ENCODE measurements around the gene MED14. TPM values are rescaled to one million over a fixed set of nuclear protein-coding genes. Genes with fewer than 3 reads are reported as not detected.
A peak's percentile ranks its signal among the peaks of the same experiment; 100 is the strongest.
"Not testable (repeated sequence)": the region's sequence is repeated elsewhere in the genome, so short reads cannot be mapped to it uniquely, and the experiment has no call there.

The MED14 gene
- total and polyA plus RNA-seq, 2 experiments from 2014 or later, result 13.3 to 34.7 TPM

- peaks cover 41% of the 10 kb centered on the region for H3K79me2 ChIP-seq (ENCODE audit: insufficient read depth)
- H4K20me1 ChIP-seq (ENCODE audit: insufficient read depth), result no peaks in the 10 kb centered on the region
- no peaks in the 10 kb centered on the region for H3K9me2 ChIP-seq (ENCODE audit: insufficient read depth)
- no peak for TF ChIP-seq EZH2 (IDR thresholded peaks at IDR 0.05; ENCODE audit: insufficient read depth, poor library complexity, severe bottlenecking)
- no peak for TF ChIP-seq EZH2phosphoT487 (IDR thresholded peaks at IDR 0.05; ENCODE audit: insufficient read depth, low read depth)
- WGBS, 2 experiments (ENCODE audit: low coverage in 1 of 2, low lambda C conversion rate in 2 of 2, missing lambda C conversion rate in 2 of 2), result 0 to 2% methylated on average over 17 of the region's 17 CpGs
- peaks cover 8% of the 10 kb centered on the region; the same call in 1 of the 2 replicates for H3K4me1 ChIP-seq (ENCODE audit: insufficient read depth)
- peak overlapping the region; percentile 72 for H2AFZ ChIP-seq
- H3K27me3 ChIP-seq (replicated peaks; ENCODE audit: insufficient read depth), result no peaks in the 10 kb centered on the region
- H3K36me3 ChIP-seq (ENCODE audit: low read depth), result no peaks in the 10 kb centered on the region
- peak overlapping the region; percentile 99 for H3K27ac ChIP-seq
- in situ Hi-C loops (cut with MboI), result no loop called here
- no peak for DNase-seq
- peak overlapping the region; percentile 80 for H3K4me2 ChIP-seq (ENCODE audit: unreplicated experiment)
- H3F3A ChIP-seq (ENCODE audit: insufficient read depth), result peaks cover 3% of the 10 kb centered on the region; the same call in 1 of the 2 replicates
- peak overlapping the region; percentile 88 for H3K4me3 ChIP-seq
- H3K9me3 ChIP-seq (ENCODE audit: low read depth), result no peaks in the 10 kb centered on the region
- H3K9ac ChIP-seq, result peak overlapping the region; percentile 96
These were observed 796 bp upstream of the MED14 start for GRCh38 chrX:40736170-40736505.

- WGBS, 2 experiments (ENCODE audit: low coverage in 1 of 2, low lambda C conversion rate in 2 of 2, missing lambda C conversion rate in 2 of 2), result 0 to 4% methylated on average over 4 to 11 of the region's 20 CpGs
- peak overlapping the region; percentile 96 for H3K9ac ChIP-seq
- H3K4me2 ChIP-seq (ENCODE audit: unreplicated experiment), result peak overlapping the region; percentile 80
- H3K4me1 ChIP-seq (ENCODE audit: insufficient read depth), result peaks cover 8% of the 10 kb centered on the region; the same call in 1 of the 2 replicates
- H3K9me3 ChIP-seq (ENCODE audit: low read depth), result no peaks in the 10 kb centered on the region
- peak; percentile 45 for DNase-seq
- no peaks in the 10 kb centered on the region for H3K27me3 ChIP-seq (replicated peaks; ENCODE audit: insufficient read depth)
- H3F3A ChIP-seq (ENCODE audit: insufficient read depth), result peaks cover 3% of the 10 kb centered on the region; the same call in 1 of the 2 replicates
- TF ChIP-seq EZH2 (IDR thresholded peaks at IDR 0.05; ENCODE audit: insufficient read depth, poor library complexity, severe bottlenecking), result no peak
- no peak for TF ChIP-seq EZH2phosphoT487 (IDR thresholded peaks at IDR 0.05; ENCODE audit: insufficient read depth, low read depth)
- H3K27ac ChIP-seq, result peak overlapping the region; percentile 99
- in situ Hi-C loops (cut with MboI), result no loop called here
- H2AFZ ChIP-seq, result peak overlapping the region; percentile 72
- no peaks in the 10 kb centered on the region for H3K9me2 ChIP-seq (ENCODE audit: insufficient read depth)
- peaks cover 53% of the 10 kb centered on the region for H3K79me2 ChIP-seq (ENCODE audit: insufficient read depth)
- peak overlapping the region; percentile 88 for H3K4me3 ChIP-seq
- H4K20me1 ChIP-seq (ENCODE audit: insufficient read depth), result no peaks in the 10 kb centered on the region
- no peaks in the 10 kb centered on the region for H3K36me3 ChIP-seq (ENCODE audit: low read depth)
These were observed 394 bp downstream of the MED14 start for GRCh38 chrX:40734971-40735324.

GRCh38 chrX:40733706-40734105 is 1.6 kb downstream of the MED14 start:
- 0 to 2% methylated on average over 2 of the region's 2 CpGs for WGBS, 2 experiments (ENCODE audit: low coverage in 1 of 2, low lambda C conversion rate in 2 of 2, missing lambda C conversion rate in 2 of 2)
- peak overlapping the region; percentile 96 for H3K9ac ChIP-seq
- in situ Hi-C loops (cut with MboI), result no loop called here

GRCh38 chrX:40732499-40732898 is 2.8 kb downstream of the MED14 start:
- H4K20me1 ChIP-seq (ENCODE audit: insufficient read depth), result not testable (repeated sequence)

More at GRCh38 chrX:40733706-40734105, 1.6 kb downstream of the MED14 start:
- H3K4me1 ChIP-seq (ENCODE audit: insufficient read depth), result peaks cover 8% of the 10 kb centered on the region; the same call in 1 of the 2 replicates
- no peak overlapping the region for H2AFZ ChIP-seq
- no peaks in the 10 kb centered on the region for H3K27me3 ChIP-seq (replicated peaks; ENCODE audit: insufficient read depth)
- no peaks in the 10 kb centered on the region for H3K9me3 ChIP-seq (ENCODE audit: low read depth)
- H3K27ac ChIP-seq, result 0 out of 2 replicates have a peak overlapping the region, but pooled peaks have one; percentile 99
- no peaks in the 10 kb centered on the region for H4K20me1 ChIP-seq (ENCODE audit: insufficient read depth)
- H3K4me2 ChIP-seq (ENCODE audit: unreplicated experiment), result peak overlapping the region; percentile 80
- DNase-seq, result peak; percentile 17
- peak overlapping the region; percentile 88 for H3K4me3 ChIP-seq
- no peaks in the 10 kb centered on the region for H3K36me3 ChIP-seq (ENCODE audit: low read depth)
- no peak for TF ChIP-seq EZH2phosphoT487 (IDR thresholded peaks at IDR 0.05; ENCODE audit: insufficient read depth, low read depth)
- TF ChIP-seq EZH2 (IDR thresholded peaks at IDR 0.05; ENCODE audit: insufficient read depth, poor library complexity, severe bottlenecking), result no peak
- H3K9me2 ChIP-seq (ENCODE audit: insufficient read depth), result no peaks in the 10 kb centered on the region
- peaks cover 3% of the 10 kb centered on the region; the same call in 1 of the 2 replicates for H3F3A ChIP-seq (ENCODE audit: insufficient read depth)
- H3K79me2 ChIP-seq (ENCODE audit: insufficient read depth), result peaks cover 65% of the 10 kb centered on the region

More at GRCh38 chrX:40732499-40732898, 2.8 kb downstream of the MED14 start:
- H3K4me1 ChIP-seq (ENCODE audit: insufficient read depth); H3K36me3 ChIP-seq (ENCODE audit: low read depth); DNase-seq; H3F3A ChIP-seq (ENCODE audit: insufficient read depth); H3K9me2 ChIP-seq (ENCODE audit: insufficient read depth); H3K27ac ChIP-seq; H3K4me3 ChIP-seq; H3K9me3 ChIP-seq (ENCODE audit: low read depth); H2AFZ ChIP-seq; H3K4me2 ChIP-seq (ENCODE audit: unreplicated experiment); in situ Hi-C loops (cut with MboI); H3K9ac ChIP-seq; H3K27me3 ChIP-seq (replicated peaks; ENCODE audit: insufficient read depth): not testable (repeated sequence)
- H3K79me2 ChIP-seq (ENCODE audit: insufficient read depth), result peaks cover 77% of the 10 kb centered on the region
- 96 to 100% methylated on average over 3 to 5 of the region's 5 CpGs for WGBS, 2 experiments (ENCODE audit: low coverage in 1 of 2, low lambda C conversion rate in 2 of 2, missing lambda C conversion rate in 2 of 2)
